Colonic mucosa (tissue), 4 donors: Measurements from ENCODE around the gene TBATA. TPM values are rescaled to one million over a fixed set of nuclear protein-coding genes. Genes with fewer than 3 reads are reported as not detected.

Experiments used
- DNase-seq: peaks from one replicate; pipeline ENCODE4 v3.0.0-alpha.2; 2020
- H3K27ac ChIP-seq: fragments of 200-600 bp; one replicate; pipeline ENCODE4 v1.8.0; 2021
- H3K27me3 ChIP-seq: fragments of 200-600 bp; one replicate; pipeline ENCODE4 v1.8.0; 2021
- H3K36me3 ChIP-seq: fragments of 200-600 bp; one replicate; pipeline ENCODE4 v1.8.0; 2021
- H3K4me1 ChIP-seq: fragments of 200-600 bp; one replicate; pipeline ENCODE4 v1.8.0; 2021; ENCODE audit warnings: mild to moderate bottlenecking
- H3K4me3 ChIP-seq: fragments of 200-600 bp; one replicate; pipeline ENCODE4 v1.8.0; 2021
- H3K9ac ChIP-seq, 2 donors: one replicate each; pipeline ENCODE4 v1.7.0; 2013; ENCODE audit warnings: control low read depth in 2 of 2, low read depth in 2 of 2, low read length in 2 of 2
- H3K9me3 ChIP-seq: fragments of 200-600 bp; one replicate; pipeline ENCODE4 v1.8.0; 2021
- CTCF ChIP-seq: fragments of 200-600 bp; IDR thresholded peaks from one replicate; pipeline ENCODE4 v1.8.0; 2022; ENCODE audit warnings: antibody characterized with exemption, mild to moderate bottlenecking
- intact Hi-C: fragments of 100-400 bp; cut with DNase I; formaldehyde crosslinking; loops from one replicate; pipeline ENCODE4 v1.14.1; 2022
- total RNA-seq, 2 donors: library from RNA; stranded (reverse); fragmentation: NEBNext Ultra II Directional in 1 of 2; extraction: Animal tissue kit (Norgen Biotek cat#: 25700) in 1 of 2; gene quantifications; one replicate each; pipeline ENCODE4 v1.2.1, GENCODE V29; 2021
- donor health status: healthy.
- donor health status: DM: no; HTN: no; CAD: no.
- donor health status: DM: no; HTN: no; CAD: no.

Gene TBATA
- total RNA-seq, 2 donors from 2014 or later, result not detected

DNA sequence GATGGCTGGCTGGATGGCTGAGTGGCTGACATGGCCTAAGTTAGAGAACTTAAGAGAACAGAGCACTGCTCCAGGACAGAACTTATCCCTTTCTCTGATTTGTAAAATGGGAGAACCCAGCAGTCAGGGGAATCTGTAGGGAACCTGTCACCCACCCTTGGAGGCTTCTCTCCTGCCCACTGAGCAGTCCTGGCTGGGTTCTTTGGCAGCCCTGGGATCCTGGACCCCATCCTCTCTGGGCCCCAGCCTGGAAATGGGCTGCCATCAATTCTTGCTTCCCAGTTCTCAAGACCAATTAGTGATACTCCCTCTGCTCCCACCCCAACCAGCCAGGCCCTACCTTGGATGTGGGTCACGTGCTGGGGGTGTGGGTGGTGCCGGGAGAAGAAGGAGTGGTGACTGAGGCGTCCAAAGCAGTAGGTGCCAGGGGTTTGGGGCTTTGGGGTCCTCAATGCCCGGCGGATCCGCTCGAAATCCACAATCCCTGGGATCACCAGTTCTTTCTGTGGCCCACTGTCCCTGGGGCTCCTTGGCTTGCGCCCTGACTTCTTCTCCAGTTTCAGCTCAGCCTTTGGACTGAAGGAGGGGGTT is 3.6 kb downstream of the TBATA start:
- H3K4me3 ChIP-seq, result no peak overlapping the region
- H3K4me1 ChIP-seq, result no peaks in the 10 kb centered on the region
- intact Hi-C loops, result no loop called here
- no peak for DNase-seq
- no peak overlapping the region for H3K9ac ChIP-seq
- TF ChIP-seq CTCF, result no peak
- H3K36me3 ChIP-seq, result no peaks in the 10 kb centered on the region
- no peaks in the 10 kb centered on the region for H3K9me3 ChIP-seq
- no peaks in the 10 kb centered on the region for H3K27me3 ChIP-seq
- H3K27ac ChIP-seq, result no peak overlapping the region

- no peaks in the 10 kb centered on the region for H3K9me3 ChIP-seq
- intact Hi-C loops, result no loop called here
- H3K4me3 ChIP-seq, result no peak overlapping the region
- no peaks in the 10 kb centered on the region for H3K4me1 ChIP-seq
- H3K9ac ChIP-seq, result no peak overlapping the region
- no peaks in the 10 kb centered on the region for H3K36me3 ChIP-seq
- no peak for TF ChIP-seq CTCF
- no peak overlapping the region for H3K27ac ChIP-seq
- DNase-seq, result no peak
- H3K27me3 ChIP-seq, result no peaks in the 10 kb centered on the region
Observed at GRCh38 chr10:70780772-70781171, 4.4 kb downstream of the TBATA start.

DNA sequence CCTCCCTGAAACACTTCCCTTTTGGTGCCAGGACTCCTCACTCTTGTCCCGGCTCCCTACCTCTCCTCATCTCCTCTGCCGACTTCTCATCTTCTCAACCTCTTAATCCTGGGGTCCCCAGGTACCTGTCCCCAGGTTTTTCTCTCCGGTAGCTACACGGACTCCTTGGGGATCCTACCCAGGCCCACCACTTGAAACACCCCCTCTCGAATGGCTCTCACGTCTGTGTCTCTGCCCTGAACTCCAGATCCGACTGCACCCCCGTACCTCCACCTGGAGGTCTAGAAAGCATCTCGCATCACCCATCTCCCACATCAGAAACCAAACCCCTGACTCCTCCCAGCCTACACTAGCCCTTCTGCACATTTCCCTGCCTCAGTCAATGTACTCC is 4.8 kb downstream of the TBATA start:
- Histone ChIP-seq H3K4me1 (no peaks in the 10 kb centered on the region), H3K4me3 (no peak overlapping the region), H3K27me3 (no peaks in the 10 kb centered on the region), H3K9ac (no peak overlapping the region), H3K9me3 (no peaks in the 10 kb centered on the region), H3K27ac (no peak overlapping the region), H3K36me3 (no peaks in the 10 kb centered on the region)
- DNase-seq, result no peak
- intact Hi-C loops, result no loop called here
- no peak for TF ChIP-seq CTCF

- no peak for TF ChIP-seq CTCF
- no peaks in the 10 kb centered on the region for H3K27me3 ChIP-seq
- DNase-seq, result peak; percentile 48
- H3K4me1 ChIP-seq, result no peaks in the 10 kb centered on the region
- H3K9ac ChIP-seq, result no peak overlapping the region
- H3K27ac ChIP-seq, result no peak overlapping the region
- no peak overlapping the region for H3K4me3 ChIP-seq
- H3K9me3 ChIP-seq, result no peaks in the 10 kb centered on the region
- no peaks in the 10 kb centered on the region for H3K36me3 ChIP-seq
- intact Hi-C loops, result no loop called here
Observed at GRCh38 chr10:70779511-70780369, 5.4 kb downstream of the TBATA start.

DNA sequence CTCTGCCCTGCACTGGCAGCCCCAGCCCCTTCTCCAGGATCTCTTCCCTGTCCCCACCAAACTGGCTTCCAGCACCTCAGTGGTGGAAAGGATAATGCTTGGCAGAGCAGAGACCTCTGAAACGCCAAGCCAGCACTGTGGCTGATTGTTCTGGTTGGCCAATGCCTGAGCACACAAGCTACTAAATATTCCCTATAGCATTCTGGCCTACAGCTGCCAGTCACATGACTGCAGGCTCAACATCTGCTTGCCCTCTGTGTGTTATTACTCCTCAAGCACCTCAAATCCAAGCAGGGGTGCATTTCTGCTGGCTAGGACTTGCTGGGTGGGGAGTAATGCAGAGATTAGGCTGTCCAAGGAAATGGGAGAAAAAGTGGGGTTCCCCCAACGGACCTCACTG is 6.1 kb downstream of the TBATA start:
- no peak overlapping the region for H3K4me3 ChIP-seq
- H3K9ac ChIP-seq, result no peak overlapping the region
- no peaks in the 10 kb centered on the region for H3K9me3 ChIP-seq
- no peaks in the 10 kb centered on the region for H3K36me3 ChIP-seq
- H3K27ac ChIP-seq, result no peak overlapping the region
- H3K27me3 ChIP-seq, result no peaks in the 10 kb centered on the region
- no peak for TF ChIP-seq CTCF
- intact Hi-C loops, result no loop called here
- H3K4me1 ChIP-seq, result no peaks in the 10 kb centered on the region
- no peak for DNase-seq
